Measurements from ENCODE around the gene HEXIM2. TPM values are rescaled to one million over a fixed set of nuclear protein-coding genes. Genes with fewer than 3 reads are reported as not detected.
A peak's percentile ranks its signal among the peaks of the same experiment; 100 is the strongest.

Gene HEXIM2
- total RNA-seq: 10 to 100 TPM in 1 of 2 donors, 1 to 10 TPM in 1; 6.1 to 10.7 TPM

- peaks cover 6% of the 10 kb centered on the region for H3K36me3 Mint-ChIP-seq
- peak; percentile 97 to 98 for ATAC-seq
- peaks cover 29 to 36% of the 10 kb centered on the region in 2 donors for H3K4me1 Mint-ChIP-seq (ENCODE audit: low read depth in 2 of 2)
- peak within 1 kb of the TSS; percentile 96 to 98 for H3K27ac Mint-ChIP-seq
- no peaks in the 10 kb centered on the region for H3K9me3 Mint-ChIP-seq
- DNase-seq (ENCODE audit: low spot score): peak; percentile 97
- H3K4me3 Mint-ChIP-seq: peak within 1 kb of the TSS; percentile 82
- H3K27me3 Mint-ChIP-seq: no peaks in the 10 kb centered on the region
Measured at GRCh38 chr17:45161288-45162024, at the start of gene HEXIM2. TSS of gene HEXIM2 (plus strand) at chr17:45161875. CDS start at chr17:45162794, 919 bp downstream.

GRCh38 chr17:45112559-45113423 is 48.9 kb upstream of the HEXIM2 start:
- ATAC-seq: no peak
- no peak overlapping the region for H3K27ac Mint-ChIP-seq

GRCh38 chr17:45113424-45113754 is 48.3 kb upstream of the HEXIM2 start:
- Mint-ChIP-seq H3K4me1 (ENCODE audit: low read depth in 2 of 2) (peaks cover 0 to 7% of the 10 kb centered on the region in 2 donors), H3K27ac (no peak overlapping the region), H3K9me3 (no peaks in the 10 kb centered on the region), H3K4me3 (no peak overlapping the region), H3K27me3 (peaks cover 0 to 7% of the 10 kb centered on the region in 2 donors), H3K36me3 (no peaks in the 10 kb centered on the region)
- no peak for DNase-seq (ENCODE audit: low spot score)
- ATAC-seq: no peak

More at GRCh38 chr17:45112559-45113423, 48.9 kb upstream of the HEXIM2 start:
- H3K9me3 Mint-ChIP-seq: no peaks in the 10 kb centered on the region
- no peaks in the 10 kb centered on the region for H3K36me3 Mint-ChIP-seq
- H3K4me1 Mint-ChIP-seq (ENCODE audit: low read depth in 2 of 2): peaks cover 0 to 7% of the 10 kb centered on the region in 2 donors
- no peak for DNase-seq (ENCODE audit: low spot score)
- no peak overlapping the region for H3K4me3 Mint-ChIP-seq
- peaks cover 0 to 7% of the 10 kb centered on the region in 2 donors for H3K27me3 Mint-ChIP-seq

GRCh38 chr17:45114117-45114932 is 47.4 kb upstream of the HEXIM2 start:
- ATAC-seq (no peak), DNase-seq (ENCODE audit: low spot score) (no peak)
- Mint-ChIP-seq H3K9me3 (no peaks in the 10 kb centered on the region), H3K36me3 (no peaks in the 10 kb centered on the region), H3K27ac (no peak overlapping the region), H3K4me3 (no peak overlapping the region), H3K4me1 (ENCODE audit: low read depth in 2 of 2) (peaks cover 0 to 6% of the 10 kb centered on the region in 2 donors), H3K27me3 (peaks cover 0 to 7% of the 10 kb centered on the region in 2 donors)

GRCh38 chr17:45115015-45115625 is 46.6 kb upstream of the HEXIM2 start:
- Mint-ChIP-seq H3K4me3 (no peak overlapping the region), H3K9me3 (no peaks in the 10 kb centered on the region), H3K4me1 (ENCODE audit: low read depth in 2 of 2) (peaks cover 0 to 4% of the 10 kb centered on the region in 2 donors), H3K36me3 (no peaks in the 10 kb centered on the region), H3K27ac (no peak overlapping the region), H3K27me3 (peaks cover 0 to 7% of the 10 kb centered on the region in 2 donors)
- no peak for ATAC-seq
- DNase-seq (ENCODE audit: low spot score): no peak

GRCh38 chr17:45115871-45116270 is 45.8 kb upstream of the HEXIM2 start:
- peaks cover 0 to 4% of the 10 kb centered on the region in 2 donors for H3K4me1 Mint-ChIP-seq (ENCODE audit: low read depth in 2 of 2)
- H3K27ac Mint-ChIP-seq: peak overlapping the region in 1 of 2 donors; percentile 37
- no peak overlapping the region for H3K4me3 Mint-ChIP-seq
- no peaks in the 10 kb centered on the region for H3K9me3 Mint-ChIP-seq
- H3K27me3 Mint-ChIP-seq: peaks cover 0 to 7% of the 10 kb centered on the region in 2 donors
- H3K36me3 Mint-ChIP-seq: no peaks in the 10 kb centered on the region
- no peak for ATAC-seq
- DNase-seq (ENCODE audit: low spot score): no peak

GRCh38 chr17:45116434-45117016 is 45.1 kb upstream of the HEXIM2 start:
- no peak overlapping the region for H3K4me3 Mint-ChIP-seq
- DNase-seq (ENCODE audit: low spot score): no peak
- H3K9me3 Mint-ChIP-seq: no peaks in the 10 kb centered on the region
- no peaks in the 10 kb centered on the region for H3K36me3 Mint-ChIP-seq
- H3K4me1 Mint-ChIP-seq (ENCODE audit: low read depth in 2 of 2): peaks cover 0 to 4% of the 10 kb centered on the region in 2 donors
- peak in 1 of 2 donors; percentile 26 for ATAC-seq
- H3K27ac Mint-ChIP-seq: no peak overlapping the region
- peaks cover 0 to 7% of the 10 kb centered on the region in 2 donors for H3K27me3 Mint-ChIP-seq

- no peak overlapping the region for H3K27ac Mint-ChIP-seq
Measured at GRCh38 chr17:45117334-45117733, 44.3 kb upstream of the HEXIM2 start.

GRCh38 chr17:45117848-45118646 is 43.6 kb upstream of the HEXIM2 start:
- no peak for DNase-seq (ENCODE audit: low spot score)
- no peaks in the 10 kb centered on the region for H3K9me3 Mint-ChIP-seq
- peaks cover 0 to 4% of the 10 kb centered on the region in 2 donors for H3K4me1 Mint-ChIP-seq (ENCODE audit: low read depth in 2 of 2)
- peaks cover 0 to 7% of the 10 kb centered on the region in 2 donors for H3K27me3 Mint-ChIP-seq
- ATAC-seq: no peak
- H3K36me3 Mint-ChIP-seq: no peaks in the 10 kb centered on the region
- no peak overlapping the region for H3K4me3 Mint-ChIP-seq
- H3K27ac Mint-ChIP-seq: no peak overlapping the region

More at GRCh38 chr17:45117334-45117733, 44.3 kb upstream of the HEXIM2 start:
- Mint-ChIP-seq H3K36me3 (no peaks in the 10 kb centered on the region), H3K4me1 (ENCODE audit: low read depth in 2 of 2) (peaks cover 0 to 4% of the 10 kb centered on the region in 2 donors), H3K4me3 (no peak overlapping the region), H3K27me3 (peaks cover 0 to 7% of the 10 kb centered on the region in 2 donors), H3K9me3 (no peaks in the 10 kb centered on the region)
- ATAC-seq (no peak), DNase-seq (ENCODE audit: low spot score) (no peak)

- peaks cover 0 to 7% of the 10 kb centered on the region in 2 donors for H3K27me3 Mint-ChIP-seq
- no peaks in the 10 kb centered on the region for H3K36me3 Mint-ChIP-seq
- H3K9me3 Mint-ChIP-seq: no peaks in the 10 kb centered on the region
- peaks cover 0 to 4% of the 10 kb centered on the region in 2 donors for H3K4me1 Mint-ChIP-seq (ENCODE audit: low read depth in 2 of 2)
- H3K27ac Mint-ChIP-seq: no peak overlapping the region
- H3K4me3 Mint-ChIP-seq: no peak overlapping the region
- no peak for ATAC-seq
- no peak for DNase-seq (ENCODE audit: low spot score)
Measured at GRCh38 chr17:45118691-45119090, 43.0 kb upstream of the HEXIM2 start.

- DNase-seq (ENCODE audit: low spot score) (no peak), ATAC-seq (no peak)
- Mint-ChIP-seq H3K27me3 (peaks cover 0 to 7% of the 10 kb centered on the region in 2 donors), H3K36me3 (no peaks in the 10 kb centered on the region), H3K4me3 (no peak overlapping the region), H3K9me3 (no peaks in the 10 kb centered on the region), H3K4me1 (ENCODE audit: low read depth in 2 of 2) (peaks cover 0 to 4% of the 10 kb centered on the region in 2 donors), H3K27ac (no peak overlapping the region)
Measured at GRCh38 chr17:45119964-45120363, 41.7 kb upstream of the HEXIM2 start.

- no peak overlapping the region for H3K27ac Mint-ChIP-seq
- H3K4me3 Mint-ChIP-seq: no peak overlapping the region
- ATAC-seq (no peak), DNase-seq (ENCODE audit: low spot score) (no peak)
- H3K9me3 Mint-ChIP-seq: no peaks in the 10 kb centered on the region
- H3K4me1 Mint-ChIP-seq (ENCODE audit: low read depth in 2 of 2): peaks cover 0 to 3% of the 10 kb centered on the region in 2 donors
- H3K36me3 Mint-ChIP-seq: no peaks in the 10 kb centered on the region
- peaks cover 0 to 7% of the 10 kb centered on the region in 2 donors for H3K27me3 Mint-ChIP-seq
Measured at GRCh38 chr17:45120558-45120957, 41.1 kb upstream of the HEXIM2 start.
